K562 (cell line): ENCODE measurements around the gene HAT1. TPM values are rescaled to one million over a fixed set of nuclear protein-coding genes. Genes with fewer than 3 reads are reported as not detected.

Experiments
- ATAC-seq: fragments of 200-7000 bp; cut with Tn5 transposase; 3 replicates; pipeline ENCODE4 v1.9.1; 2020; ENCODE audit warnings: moderate library complexity
- BruUV-seq: library from RNA; stranded (reverse); fragments of 400-500 nt; replicated peaks from 2 replicates; lab custom pipeline; 2021; lab: Mats Ljungman, UMichigan
- CTCF ChIA-PET: fragments of 300-600 bp; formaldehyde crosslinking; extraction: SDS; loops from one replicate; lab custom pipeline; 2021; ENCODE audit warnings: low intra/inter-chr PET ratio; lab: Yijun Ruan, JAX
- POLR2A ChIA-PET: fragments of 300-600, 350-650 bp; sonication (Branson Sonifier 250); formaldehyde crosslinking; extraction: SDS; loops from one replicate; lab custom pipeline; 2021; ENCODE audit warnings: antibody characterized with exemption, inconsistent platforms; lab: Yijun Ruan, JAX
- DNase-seq, 4 experiments: peaks; one replicate each; pipeline versions ENCODE4 v3.0.0 to v3.0.0-alpha.2; 2011 to 2018; ENCODE audit warnings: low spot score in 3 of 4, mixed read lengths in 3 of 4; ENCODE audit errors: extremely low read depth in 1 of 4
- FAIRE-seq: peaks from 2 replicates; lab custom pipeline; 2011; peaks lifted over from hg19 to GRCh38; lab: Jason Lieb, UNC
- H2AFZ ChIP-seq: 2 replicates; pipeline ENCODE4 v1.6.0; 2011; ENCODE audit warnings: low read depth, low read length, control low read depth, inconsistent platforms
- H3K27ac ChIP-seq: fragments of 200-600 bp; 3 replicates; pipeline ENCODE4 v1.8.0; 2011; ENCODE audit warnings: low read depth, mild to moderate bottlenecking, control low read depth, inconsistent platforms, low read length, moderate library complexity, mixed read lengths; ENCODE audit errors: extremely low read depth
- H3K27me3 ChIP-seq, 2 experiments: fragments of 300-600 bp in 1 of 2; 2 replicates in 1 of 2; 3 replicates in 1 of 2; pipeline versions ENCODE4 v1.6.0 to v1.8.0; 2011; ENCODE audit warnings: inconsistent platforms in 2 of 2, low read length in 2 of 2, mild to moderate bottlenecking in 1 of 2, mixed read lengths in 1 of 2, moderate library complexity in 1 of 2; ENCODE audit not compliant: control insufficient read depth in 2 of 2, insufficient read depth in 2 of 2
- H3K36me3 ChIP-seq: fragments of 300-600 bp; 3 replicates; pipeline ENCODE4 v1.8.0; 2011; ENCODE audit warnings: mild to moderate bottlenecking, low read length, inconsistent platforms; ENCODE audit not compliant: control insufficient read depth, insufficient read depth
- H3K4me1 ChIP-seq, 2 experiments: fragments of 200-600 bp in 1 of 2; replicated peaks in 1 of 2; 2 replicates in 1 of 2; 3 replicates in 1 of 2; pipeline versions ENCODE4 v1.5.1 to v1.8.0; 2011; ENCODE audit warnings: inconsistent platforms in 2 of 2, low read length in 2 of 2, mild to moderate bottlenecking in 1 of 2, mixed read lengths in 1 of 2, moderate library complexity in 1 of 2; ENCODE audit not compliant: control insufficient read depth in 2 of 2, insufficient read depth in 2 of 2
- H3K4me2 ChIP-seq: 2 replicates; pipeline ENCODE4 v1.6.1; 2011; ENCODE audit warnings: low read length, control low read depth, inconsistent platforms, mixed read lengths; ENCODE audit not compliant: insufficient read depth
- H3K4me3 ChIP-seq: fragments of 200-600 bp; sonication (generic), shearing (Covaris generic); 2 replicates; pipeline ENCODE4 v1.5.1; 2016; ENCODE audit warnings: control low read depth, inconsistent platforms
- H3K79me2 ChIP-seq: fragments of 200-600 bp; 3 replicates; pipeline ENCODE4 v1.8.0; 2011; ENCODE audit warnings: low read length, inconsistent platforms; ENCODE audit not compliant: control insufficient read depth, insufficient read depth
- H3K9ac ChIP-seq, 2 experiments: 2 replicates each; pipeline versions ENCODE4 v1.6.0 to v1.6.1; 2011; ENCODE audit warnings: low read depth in 2 of 2, low read length in 2 of 2, control low read depth in 1 of 2, inconsistent platforms in 1 of 2, mild to moderate bottlenecking in 1 of 2, mixed read lengths in 1 of 2; ENCODE audit not compliant: insufficient read depth in 1 of 2
- H3K9me1 ChIP-seq: one replicate; pipeline ENCODE4 v1.6.0; 2011; ENCODE audit warnings: inconsistent platforms, mild to moderate bottlenecking, low read length, moderate library complexity; ENCODE audit not compliant: control insufficient read depth, insufficient read depth
- H3K9me3 ChIP-seq: replicated peaks from 2 replicates; pipeline ENCODE4 v1.5.1; 2011; ENCODE audit warnings: low read depth, low read length, inconsistent platforms; ENCODE audit not compliant: control insufficient read depth, insufficient read depth
- H4K20me1 ChIP-seq: replicated peaks from 2 replicates; pipeline ENCODE4 v1.6.1; 2011; ENCODE audit warnings: low read length, inconsistent platforms, mixed read lengths; ENCODE audit not compliant: control insufficient read depth, insufficient read depth
- GABPA ChIP-seq: fragments of 200-800 bp; sonication (Bioruptor generic); conservative IDR thresholded peaks from 2 replicates; pipeline ENCODE4 v1.6.1; 2016; ENCODE audit warnings: low read depth, missing genetic modification characterization, missing compliant biosample characterization
- KLF1 ChIP-seq: fragments of 450-650 bp; IDR thresholded peaks from 2 replicates; pipeline ENCODE4 v1.6.1; 2016; ENCODE audit warnings: missing genetic modification characterization, missing compliant biosample characterization
- MYC ChIP-seq, 2 experiments: fragments of 250-450 bp in 1 of 2; sonication (Bioruptor Pico) in 1 of 2; IDR thresholded peaks; 2 replicates each; pipeline versions ENCODE4 v1.5.1 to v1.6.1; 2012 to 2021; ENCODE audit warnings: low read depth in 2 of 2, borderline replicate concordance in 1 of 2, improper control_type of control experiment in 1 of 2, low read length in 1 of 2, mild to moderate bottlenecking in 1 of 2, moderate library complexity in 1 of 2
- PTTG1 ChIP-seq: fragments of 450-650 bp; IDR thresholded peaks from 2 replicates; pipeline ENCODE4 v1.6.1; 2016; ENCODE audit warnings: low read depth, mild to moderate bottlenecking, missing genetic modification characterization, missing compliant biosample characterization
- SIN3B ChIP-seq: fragments of 450-650 bp; IDR thresholded peaks from 2 replicates; pipeline ENCODE4 v1.6.1; 2017; ENCODE audit warnings: low read depth, mild to moderate bottlenecking, moderate library complexity
- SMC3 ChIP-seq: conservative IDR thresholded peaks from 2 replicates; pipeline ENCODE4 v1.6.1; 2011; ENCODE audit warnings: low read depth, low read length, improper control_type of control experiment; ENCODE audit not compliant: insufficient read depth
- ZBTB7A ChIP-seq: IDR thresholded peaks from 2 replicates; pipeline ENCODE4 v1.6.1; 2011; ENCODE audit warnings: low read depth, mild to moderate bottlenecking, low read length, moderate library complexity, borderline replicate concordance; ENCODE audit not compliant: control insufficient read depth
- ZNF436 ChIP-seq: fragments of 250-450, 450-650 bp; sonication (Bioruptor Pico); formaldehyde crosslinking; IDR thresholded peaks from 2 replicates; pipeline ENCODE4 v1.7.0; 2020; ENCODE audit warnings: mild to moderate bottlenecking
- ZNF584 ChIP-seq: fragments of 200-800 bp; sonication (Bioruptor generic); IDR thresholded peaks from 2 replicates; pipeline ENCODE4 v1.6.1; 2016; ENCODE audit warnings: low read depth, mild to moderate bottlenecking, missing genetic modification characterization, missing compliant biosample characterization
- ZNF668 ChIP-seq: fragments of 250-450 bp; sonication (Bioruptor Pico); IDR thresholded peaks from 2 replicates; pipeline ENCODE4 v1.8.0; 2022; ENCODE audit warnings: mild to moderate bottlenecking, inconsistent platforms
- WGBS: fragments of 100-300 bp; shearing (Covaris generic); methylation state at CpG from one replicate; pipeline ENCODE4 v1.1.6; 2016; ENCODE audit warnings: low coverage, mixed read lengths; ENCODE audit not compliant: insufficient coverage; ENCODE audit errors: missing lambda C conversion rate; 5-methylcytosine and 5-hydroxymethylcytosine counted together
- in situ Hi-C: fragments of 300-500 bp; cut with MboI; formaldehyde crosslinking; loops from 4 replicates; pipeline ENCODE4 v1.15.0; 2018; ENCODE audit warnings: inconsistent platforms, mixed read lengths
- intact Hi-C: fragments of 100-400 bp; cut with micrococcal nuclease; formaldehyde crosslinking; loops from 2 replicates; pipeline ENCODE4 v1.14.2; 2022
- polyA plus RNA-seq, 8 experiments: library from polyadenylated mRNA; depleted of rRNA in 4 of 8; stranded (reverse) in 5 of 8; unstranded in 3 of 8; fragments of >200 nt; fragmentation: Nextera tagmentation in 2 of 8; fragmentation: Illumina TruSeq in 1 of 8; extraction: Ambion mirVana in 2 of 8; extraction: Trizol in 1 of 8; gene quantifications; 2 replicates each; pipeline versions ENCODE4 v1.2.1 to v1.2.3, GENCODE V29; 2011 to 2014; ENCODE audit warnings: inconsistent platforms in 1 of 8, missing spikeins in 1 of 8
- total RNA-seq, 7 experiments: library from RNA; depleted of rRNA in 6 of 7; stranded (reverse); fragments of >200 nt in 6 of 7; fragmentation: Illumina TruSeq in 2 of 7; extraction: Trizol in 2 of 7; gene quantifications; 2 replicates each; pipeline versions ENCODE4 v1.2.1 to v1.2.3, GENCODE V29; 2011 to 2021; ENCODE audit warnings: low replicate concordance in 1 of 7
- TF ChIP-seq, protein P1 (sequence below): fragments of 450-650 bp; IDR thresholded peaks from 2 replicates; pipeline ENCODE4 v1.7.0; 2016; ENCODE audit warnings: borderline replicate concordance
- TF ChIP-seq, protein P2 (sequence below): IDR thresholded peaks from 2 replicates; pipeline ENCODE4 v1.6.1; 2014; ENCODE audit warnings: antibody characterized with exemption

Gene HAT1
- total and polyA plus RNA-seq, 9 of the 15 experiments (the other 6 are each of a cell fraction or from before 2014, with no cell fraction given), result 125 to 384 (median 244) TPM

DNA sequence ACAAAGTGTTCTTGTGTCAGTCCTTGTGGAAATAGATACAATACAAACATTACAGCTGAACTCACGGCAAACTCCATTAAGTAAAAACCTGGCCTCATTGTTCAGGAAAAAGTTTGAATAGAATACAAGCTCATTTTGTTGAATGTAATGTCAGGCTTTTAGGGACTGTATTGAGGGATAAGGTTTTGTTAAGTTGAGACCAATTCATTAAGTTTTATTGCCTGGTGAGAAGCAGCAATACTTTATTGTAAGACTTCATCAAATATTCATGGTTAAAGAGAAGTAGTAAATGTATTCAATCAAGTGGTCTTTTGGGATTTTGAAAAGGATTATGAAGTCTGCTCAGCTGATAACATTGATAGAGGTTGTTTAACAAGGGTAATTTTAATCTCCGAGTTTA, 42.0 kb downstream of the HAT1 start:
- no peak overlapping the region for H2AFZ ChIP-seq
- FAIRE-seq (peak; percentile 29), ATAC-seq (no peak), DNase-seq (no peak)
- in situ Hi-C loops (no loop called here), intact Hi-C loops (no loop called here)
- H3K27ac ChIP-seq, result no peak overlapping the region
- no peak overlapping the region for H3K9ac ChIP-seq
- TF ChIP-seq GABPA (no peak), KLF1 (tag) (no peak), SMC3 (no peak), ZNF668 (CRISPR knock-in tag) (no peak), PTTG1 (tag) (no peak), ZBTB7A (no peak), SIN3B (no peak), MYC (IDR thresholded peaks at IDR 0.05; ENCODE audit: low read depth, low read length) (no peak), MYC (CRISPR knock-in tag; IDR thresholded peaks at IDR 0.05; ENCODE audit: borderline replicate concordance, low read depth) (no peak), ZNF584 (CRISPR knock-in tag) (no peak), ZNF436 (CRISPR knock-in tag) (no peak)
- TF ChIP-seq, protein P1, sequence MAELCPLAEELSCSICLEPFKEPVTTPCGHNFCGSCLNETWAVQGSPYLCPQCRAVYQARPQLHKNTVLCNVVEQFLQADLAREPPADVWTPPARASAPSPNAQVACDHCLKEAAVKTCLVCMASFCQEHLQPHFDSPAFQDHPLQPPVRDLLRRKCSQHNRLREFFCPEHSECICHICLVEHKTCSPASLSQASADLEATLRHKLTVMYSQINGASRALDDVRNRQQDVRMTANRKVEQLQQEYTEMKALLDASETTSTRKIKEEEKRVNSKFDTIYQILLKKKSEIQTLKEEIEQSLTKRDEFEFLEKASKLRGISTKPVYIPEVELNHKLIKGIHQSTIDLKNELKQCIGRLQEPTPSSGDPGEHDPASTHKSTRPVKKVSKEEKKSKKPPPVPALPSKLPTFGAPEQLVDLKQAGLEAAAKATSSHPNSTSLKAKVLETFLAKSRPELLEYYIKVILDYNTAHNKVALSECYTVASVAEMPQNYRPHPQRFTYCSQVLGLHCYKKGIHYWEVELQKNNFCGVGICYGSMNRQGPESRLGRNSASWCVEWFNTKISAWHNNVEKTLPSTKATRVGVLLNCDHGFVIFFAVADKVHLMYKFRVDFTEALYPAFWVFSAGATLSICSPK, result no peak
- TF ChIP-seq, protein P2, sequence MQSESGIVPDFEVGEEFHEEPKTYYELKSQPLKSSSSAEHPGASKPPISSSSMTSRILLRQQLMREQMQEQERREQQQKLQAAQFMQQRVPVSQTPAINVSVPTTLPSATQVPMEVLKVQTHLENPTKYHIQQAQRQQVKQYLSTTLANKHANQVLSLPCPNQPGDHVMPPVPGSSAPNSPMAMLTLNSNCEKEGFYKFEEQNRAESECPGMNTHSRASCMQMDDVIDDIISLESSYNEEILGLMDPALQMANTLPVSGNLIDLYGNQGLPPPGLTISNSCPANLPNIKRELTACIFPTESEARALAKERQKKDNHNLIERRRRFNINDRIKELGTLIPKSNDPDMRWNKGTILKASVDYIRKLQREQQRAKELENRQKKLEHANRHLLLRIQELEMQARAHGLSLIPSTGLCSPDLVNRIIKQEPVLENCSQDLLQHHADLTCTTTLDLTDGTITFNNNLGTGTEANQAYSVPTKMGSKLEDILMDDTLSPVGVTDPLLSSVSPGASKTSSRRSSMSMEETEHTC, result no peak
- no peaks in the 10 kb centered on the region for H3K9me1 ChIP-seq
- peaks cover 62% of the 10 kb centered on the region for H3K36me3 ChIP-seq
- no TSS peak for BruUV-seq
- H3K9me3 ChIP-seq, result no peaks in the 10 kb centered on the region
- no peaks in the 10 kb centered on the region for H4K20me1 ChIP-seq
- ChIA-PET POLR2A (interaction anchor here (0.7 to 1.2 kb wide), 2 partner anchors 25 to 41 kb away, joined by 3 to 5 read pairs; no protein-coding TSS in a partner anchor), CTCF (no interaction called here)
- WGBS, result 86% methylated on average over 2 of the region's 2 CpGs
- no peak overlapping the region for H3K4me2 ChIP-seq
- H3K27me3 ChIP-seq, result no peaks in the 10 kb centered on the region
- no peaks in the 10 kb centered on the region for H3K4me1 ChIP-seq
- no peak overlapping the region for H3K4me3 ChIP-seq
- peaks cover 11% of the 10 kb centered on the region; the same call in 2 of the 3 replicates for H3K79me2 ChIP-seq
